ENCODE data around the gene SRGAP1.
A peak's percentile ranks its signal among the peaks of the same experiment; 100 is the strongest.
"Not testable (repeated sequence)": the region's sequence is repeated elsewhere in the genome, so short reads cannot be mapped to it uniquely, and the experiment has no call there.

SRGAP1 gene

DNA sequence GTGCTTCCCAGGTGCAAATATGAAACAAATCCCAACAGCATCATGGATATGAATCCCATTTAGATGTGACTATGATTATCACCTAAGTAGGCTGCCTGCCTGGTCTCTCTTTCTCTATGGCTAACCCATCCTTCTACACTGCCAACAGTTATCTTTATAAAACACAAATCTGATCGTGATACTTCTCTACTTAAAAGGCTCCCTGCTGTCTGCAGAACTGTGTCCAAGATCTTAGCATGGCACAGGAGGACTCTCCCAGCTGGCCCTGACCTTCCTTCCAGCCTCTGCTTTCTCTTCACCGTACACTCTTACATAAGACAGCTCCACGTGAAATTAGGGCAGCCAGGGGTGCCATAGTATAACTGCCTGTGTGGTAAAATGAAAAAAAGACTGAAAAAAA lies 3.5 kb upstream of the SRGAP1 start:
- DNase-seq: no peak

DNA sequence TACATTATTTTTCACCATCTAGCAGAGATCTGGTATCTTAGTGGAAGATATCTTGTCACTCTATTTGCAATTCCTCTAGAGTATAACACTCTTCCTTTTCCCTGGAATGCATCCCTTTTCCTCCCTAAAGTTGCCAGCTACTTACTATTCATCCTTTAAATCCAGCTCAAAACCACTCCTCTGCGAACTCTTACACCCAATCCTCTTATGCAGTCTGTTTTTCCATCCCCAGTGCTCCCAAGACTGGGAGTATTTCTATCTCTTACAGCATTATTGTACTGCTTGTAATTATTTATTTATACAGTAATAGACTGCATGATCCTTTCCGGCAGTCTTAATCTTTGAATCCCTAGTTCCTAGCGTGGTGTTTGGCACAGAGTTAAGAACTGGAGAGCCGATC lies 2.9 kb upstream of the SRGAP1 start:
- DNase-seq: no peak

DNA sequence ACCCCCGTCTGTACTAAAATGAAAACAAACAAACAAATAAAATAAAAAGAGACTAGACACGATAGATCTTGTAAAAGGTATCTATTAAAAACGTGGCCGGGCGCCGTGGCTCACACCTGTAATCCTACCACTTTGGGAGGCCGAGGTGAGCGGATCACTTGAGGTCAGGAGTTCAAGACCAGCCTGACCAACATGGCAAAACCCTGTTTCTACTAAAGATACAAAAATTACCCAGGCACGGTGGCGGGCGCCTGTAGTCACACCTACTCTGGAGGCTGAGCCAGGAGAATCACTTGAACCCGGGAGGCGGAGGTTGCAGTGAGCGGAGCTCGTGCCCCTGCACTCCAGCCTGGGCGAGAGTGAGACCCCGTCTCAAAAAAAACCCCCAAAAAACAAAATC lies 1.8 kb upstream of the SRGAP1 start:
- DNase-seq: not testable (repeated sequence)

DNA sequence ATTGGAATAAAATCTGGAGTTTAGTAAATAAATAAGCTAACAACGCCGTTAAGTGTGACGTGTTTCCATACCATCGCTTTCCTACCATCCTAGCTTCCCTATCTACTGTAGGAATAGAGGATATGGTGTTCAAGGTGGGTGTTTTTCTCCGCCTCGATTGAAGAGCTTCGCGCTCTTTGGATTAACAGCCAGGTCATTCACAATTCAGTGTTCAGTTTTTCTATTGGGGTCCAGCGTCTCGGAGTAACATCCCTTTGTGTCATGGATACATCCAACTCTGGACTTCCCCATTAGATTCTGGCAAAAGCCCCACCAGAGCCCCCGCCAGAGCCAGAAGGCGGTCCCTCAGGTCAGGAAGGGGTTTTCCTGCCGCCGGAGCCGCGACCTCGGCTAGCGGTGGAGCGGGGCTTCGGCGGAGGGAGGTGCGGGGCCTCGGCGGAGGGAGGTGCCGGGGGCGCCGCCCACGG lies 1.2 kb upstream of the SRGAP1 start:
- no peak for DNase-seq

DNA sequence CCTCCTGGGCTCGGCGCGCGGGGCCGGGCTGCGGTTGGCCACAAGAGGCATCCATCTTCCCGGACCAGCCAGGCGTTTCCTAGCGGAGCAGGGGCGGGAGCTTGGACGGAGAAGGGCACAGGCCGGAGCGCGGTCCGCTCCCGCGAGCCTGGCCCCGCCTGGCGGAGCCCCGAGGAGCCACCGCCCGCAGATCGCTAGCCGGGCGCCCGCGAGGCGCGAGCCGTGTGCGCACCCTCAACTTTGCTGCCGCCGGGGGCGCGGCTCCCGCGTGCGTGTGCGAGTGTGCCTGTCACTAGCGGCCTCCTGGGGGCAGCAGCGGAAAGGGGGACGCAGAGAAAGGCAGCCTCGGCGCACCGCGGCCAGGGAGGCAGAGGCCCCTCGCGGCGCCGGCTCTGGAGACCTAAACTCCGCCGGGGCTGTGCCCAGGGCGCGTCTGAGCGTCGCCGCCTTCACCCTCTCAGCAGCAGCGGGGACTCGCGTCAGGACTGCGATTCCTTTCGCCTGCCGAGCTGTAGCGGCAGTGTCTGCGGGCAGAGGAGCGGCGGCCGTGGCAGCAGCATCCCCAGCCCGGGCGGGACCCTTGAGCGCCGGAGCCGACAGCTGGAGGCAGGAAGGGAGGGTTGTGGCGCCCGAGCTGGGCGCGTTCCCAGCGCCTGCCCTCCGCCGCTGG lies 644 bp upstream of the SRGAP1 start:
- DNase-seq: peak; percentile 90

DNA sequence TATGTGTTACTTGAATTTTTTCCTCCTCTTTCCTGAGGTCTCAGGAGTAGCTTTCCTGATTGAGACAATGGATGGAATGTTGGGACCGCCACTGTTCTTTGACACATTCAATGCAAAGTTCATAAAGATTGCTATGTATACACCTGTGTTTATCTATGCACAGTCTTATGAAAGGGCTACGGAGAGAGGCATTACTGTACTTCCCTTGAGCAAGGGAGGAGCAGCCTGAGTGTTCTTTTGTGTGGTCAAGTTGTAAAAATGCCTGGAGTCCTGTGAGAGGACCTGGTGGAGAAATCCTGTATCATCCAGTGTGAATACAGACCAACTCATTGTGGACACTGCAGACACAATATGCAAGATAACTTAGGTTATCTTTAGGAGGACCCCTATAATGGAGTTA lies 1.2 kb downstream of the SRGAP1 start:
- DNase-seq: no peak

DNA sequence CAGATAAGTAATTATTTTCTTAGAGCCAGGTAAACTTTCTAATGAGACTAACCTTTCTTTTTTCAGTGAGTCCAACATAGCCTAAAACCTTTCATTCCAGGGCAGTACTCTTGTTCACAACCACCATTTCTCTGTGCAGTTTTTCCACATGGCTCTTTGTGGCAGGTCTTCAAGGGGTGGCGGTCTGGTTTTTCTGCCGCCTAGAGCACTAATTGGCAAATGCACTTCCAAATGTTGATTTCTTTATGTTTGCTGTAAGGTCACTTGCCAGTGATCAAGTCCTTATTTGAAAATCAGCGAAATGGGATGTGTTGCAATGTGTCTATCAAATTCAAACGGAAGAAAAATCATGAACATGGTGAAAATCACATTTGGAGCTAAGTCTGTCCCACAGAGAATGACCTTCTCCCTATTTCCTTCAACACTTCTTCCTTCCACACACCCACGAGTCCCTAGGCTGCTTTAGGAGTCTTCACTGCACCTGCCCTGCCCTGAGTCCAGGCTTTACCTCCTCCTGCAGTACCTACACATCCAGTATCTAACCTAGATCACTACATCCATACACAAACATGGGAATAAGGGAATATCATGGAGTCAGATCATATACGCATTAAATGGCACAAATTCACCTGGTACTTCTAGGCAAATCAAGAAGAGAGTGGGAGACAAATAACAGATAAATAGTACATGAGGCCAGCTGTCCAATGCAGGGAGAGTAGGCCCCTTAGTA lies 1.9 kb downstream of the SRGAP1 start:
- no peak for DNase-seq

DNA sequence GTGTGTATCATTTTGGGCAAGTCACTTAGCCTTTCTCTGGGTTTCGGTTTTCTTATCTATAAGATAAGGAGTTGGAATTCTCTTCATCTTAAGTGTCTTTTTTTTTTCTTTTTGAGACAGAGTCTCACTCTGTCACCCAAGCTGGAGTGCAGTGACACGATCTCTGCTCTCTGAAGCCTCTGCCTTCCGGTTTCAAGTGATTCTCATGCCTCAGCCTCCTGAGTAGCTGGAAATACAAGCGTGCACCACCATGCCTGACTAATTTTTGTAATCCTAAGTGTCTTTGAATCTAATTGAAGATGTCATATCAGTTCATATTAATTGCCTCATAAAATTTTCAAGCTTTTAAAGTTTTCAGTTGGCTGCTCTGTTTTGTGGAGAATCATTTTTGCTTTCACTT lies 4.0 kb downstream of the SRGAP1 start:
- DNase-seq: no peak

DNA sequence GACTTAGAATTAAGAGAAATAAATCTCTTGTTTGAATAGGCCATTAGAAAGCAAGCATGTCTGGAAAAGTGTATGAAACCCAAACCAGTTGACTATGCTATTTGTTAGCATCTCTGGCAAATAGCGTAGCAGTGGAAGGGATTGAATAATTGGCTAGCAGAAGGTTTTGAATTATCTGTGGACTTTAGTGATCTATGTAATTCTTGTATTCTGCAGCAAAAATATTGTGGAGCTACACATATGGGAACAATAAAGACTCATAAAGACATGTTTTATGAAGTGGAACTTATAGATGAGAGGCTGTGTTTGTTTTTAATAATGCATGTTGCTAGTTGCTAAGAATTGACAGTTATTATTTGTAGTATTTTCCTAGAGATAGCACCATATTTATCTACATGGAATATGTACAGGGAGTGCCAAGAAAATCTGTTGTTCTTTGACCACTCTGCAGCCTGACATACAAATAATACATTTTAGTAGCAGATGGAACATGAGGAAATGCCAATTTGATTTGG lies 4.7 kb downstream of the SRGAP1 start:
- no peak for DNase-seq

DNA sequence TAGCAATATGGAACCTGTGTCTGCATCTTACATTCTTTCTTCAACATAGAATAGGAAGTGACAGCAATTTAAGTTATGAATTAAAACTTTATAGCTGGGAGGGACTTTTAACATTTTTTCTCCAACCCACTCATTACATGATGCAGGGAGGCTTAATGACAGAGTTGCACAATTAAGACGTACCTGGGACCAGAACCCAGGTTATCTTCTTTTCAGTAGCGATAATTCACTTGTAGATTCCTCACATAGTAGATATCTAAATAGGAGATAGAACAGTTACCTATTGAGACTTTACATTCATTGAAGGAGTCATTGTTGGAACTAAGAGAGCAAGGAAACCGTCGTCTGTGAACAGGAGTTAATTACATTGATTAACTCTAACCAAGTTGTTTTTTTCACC lies 5.1 kb downstream of the SRGAP1 start:
- no peak for DNase-seq

DNA sequence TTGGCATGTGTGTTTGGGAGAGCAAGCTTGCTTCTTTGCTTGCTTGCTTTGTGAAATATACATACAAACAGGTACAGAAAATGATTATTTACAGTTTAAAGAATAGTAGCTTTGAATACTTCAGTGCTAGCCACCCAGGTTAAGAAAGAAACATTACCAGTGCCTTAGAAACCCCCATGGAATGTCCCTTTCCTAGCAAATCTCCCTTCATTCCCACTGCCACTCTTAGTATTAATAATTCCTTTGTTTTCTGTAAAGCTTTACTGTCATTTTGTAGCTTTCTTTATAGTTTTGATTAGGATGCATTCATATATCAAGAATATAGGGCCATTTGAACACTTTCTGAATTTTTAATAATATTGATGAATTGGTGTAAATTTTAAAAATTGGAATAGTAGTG lies 9.5 kb downstream of the SRGAP1 start:
- no peak for DNase-seq

DNA sequence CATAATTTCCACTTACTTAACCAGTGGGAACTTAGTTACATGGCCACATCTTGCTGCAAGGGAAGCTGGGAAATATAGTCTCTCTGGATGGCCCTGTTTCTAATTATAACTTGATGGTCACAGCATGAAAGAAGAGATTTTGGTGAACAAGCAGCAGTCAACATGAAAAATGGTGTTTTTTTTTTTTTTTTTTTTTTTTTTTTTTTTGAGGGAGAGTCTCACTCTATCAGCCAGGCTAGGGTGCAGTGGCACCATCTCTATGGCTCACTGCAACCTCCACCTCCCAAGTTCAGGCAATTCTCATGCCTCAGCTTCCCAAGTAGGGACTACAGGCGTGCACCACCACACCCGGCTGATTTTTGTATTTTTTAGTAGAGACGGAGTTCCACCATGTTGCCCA lies 10.8 kb downstream of the SRGAP1 start:
- DNase-seq: no peak

DNA sequence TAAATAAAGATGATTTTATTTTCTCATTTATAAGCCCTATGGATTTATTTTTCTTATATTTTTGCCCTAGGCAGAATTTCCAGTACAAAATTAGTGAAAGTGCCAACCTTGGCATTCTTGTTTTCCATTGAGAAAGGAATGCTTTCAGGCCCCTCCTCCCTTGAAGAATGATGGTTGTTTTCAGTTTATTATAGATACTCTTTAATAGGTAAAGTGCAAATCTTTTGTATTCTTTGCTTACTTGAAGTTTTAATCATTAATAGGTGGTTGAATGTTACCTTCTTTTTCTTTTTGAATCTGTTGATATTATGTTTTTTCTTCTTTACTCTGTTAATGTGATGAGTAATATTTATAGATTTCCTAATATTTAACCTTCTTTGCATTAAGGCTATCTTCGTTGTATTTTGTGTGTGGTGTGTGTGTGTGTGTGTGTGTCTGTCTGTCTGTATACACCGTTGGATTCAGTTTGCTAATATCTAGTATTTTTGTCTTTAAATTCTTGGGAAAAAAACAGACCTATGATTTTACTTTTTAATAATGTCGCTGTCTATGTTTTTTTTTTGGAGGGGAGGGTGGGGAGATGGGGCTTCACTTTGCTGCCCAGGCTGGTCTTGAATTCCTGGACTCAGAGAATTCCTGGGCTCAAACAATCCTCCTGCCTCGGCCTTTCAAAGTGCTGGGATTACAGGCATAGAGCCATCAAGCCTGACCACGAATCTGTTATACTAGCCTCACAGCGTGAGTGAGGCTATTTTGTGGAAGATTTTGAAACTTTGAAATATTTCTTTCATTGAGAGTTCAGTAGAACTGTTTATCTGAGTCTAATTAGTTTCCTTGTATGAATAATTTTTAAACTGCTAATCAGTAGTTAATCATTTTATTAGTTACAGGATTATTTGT lies 13.5 kb downstream of the SRGAP1 start:
- DNase-seq: no peak

DNA sequence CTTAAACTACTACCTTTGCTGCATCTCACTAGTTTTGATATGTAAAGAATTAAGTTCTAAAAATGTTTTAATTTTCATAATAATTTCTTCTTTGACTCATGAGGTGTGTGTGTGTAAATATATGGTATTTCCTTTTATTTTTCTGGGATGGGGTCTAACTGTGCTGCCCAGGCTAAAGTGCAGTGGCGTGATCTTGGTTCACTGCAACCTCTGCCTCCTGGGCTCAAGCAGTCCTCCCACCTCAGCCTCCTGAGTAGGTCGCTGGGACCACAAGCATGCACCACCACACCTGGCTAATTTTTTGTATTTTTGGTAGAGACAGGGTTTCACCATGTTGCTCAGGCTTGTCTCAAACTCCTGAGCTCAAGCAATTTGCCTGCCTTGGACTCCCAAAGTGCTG lies 15.4 kb downstream of the SRGAP1 start:
- not testable (repeated sequence) for DNase-seq

DNA sequence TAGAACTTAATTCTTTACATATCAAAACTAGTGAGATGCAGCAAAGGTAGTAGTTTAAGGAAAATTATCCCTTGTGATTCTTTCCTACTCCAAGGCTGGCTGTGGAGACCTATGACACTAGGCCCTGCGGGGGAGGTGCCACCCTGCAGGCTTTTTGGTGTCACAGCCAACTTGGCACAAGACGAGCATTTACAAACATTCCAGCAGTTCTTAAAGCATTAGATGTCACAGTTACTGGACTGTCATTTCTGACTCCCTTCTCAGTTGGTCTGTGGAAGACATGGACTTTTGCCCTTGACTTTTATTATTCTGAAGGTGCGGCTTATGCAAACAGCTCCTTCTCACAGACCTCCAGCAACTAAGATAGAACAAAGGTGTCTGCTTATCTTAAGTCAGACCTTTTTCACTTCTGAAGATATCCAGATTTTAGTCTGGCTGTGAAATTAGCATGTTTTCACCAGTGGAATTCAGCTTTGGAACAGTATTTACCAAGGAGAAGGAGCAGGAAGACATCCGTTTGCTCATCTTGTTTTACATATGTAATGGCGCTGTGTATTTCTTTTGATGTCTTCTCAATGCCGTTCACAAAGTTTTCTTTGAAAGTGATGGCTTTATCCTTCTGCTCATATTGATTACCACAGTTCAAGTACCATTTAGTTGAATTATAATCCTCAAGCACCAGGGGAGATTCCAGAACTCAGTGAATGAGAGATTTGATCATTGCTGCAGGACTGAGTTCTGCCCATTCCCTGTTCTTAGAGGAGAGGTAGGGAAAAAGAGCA lies 17.9 kb downstream of the SRGAP1 start:
- no peak for DNase-seq

DNA sequence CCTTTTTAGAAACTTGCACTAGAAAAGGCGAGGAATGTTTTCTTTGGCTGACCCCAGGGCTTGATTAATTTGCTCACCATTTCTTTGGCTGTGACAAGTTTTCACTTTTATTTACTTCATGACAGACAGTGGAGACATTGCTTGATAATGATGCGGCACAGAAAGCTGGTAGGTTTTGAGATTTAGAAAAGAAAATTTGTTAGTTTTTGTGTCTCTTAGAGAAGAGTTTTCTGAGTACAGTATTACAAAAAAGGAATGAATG lies 18.4 kb downstream of the SRGAP1 start:
- DNase-seq: no peak

DNA sequence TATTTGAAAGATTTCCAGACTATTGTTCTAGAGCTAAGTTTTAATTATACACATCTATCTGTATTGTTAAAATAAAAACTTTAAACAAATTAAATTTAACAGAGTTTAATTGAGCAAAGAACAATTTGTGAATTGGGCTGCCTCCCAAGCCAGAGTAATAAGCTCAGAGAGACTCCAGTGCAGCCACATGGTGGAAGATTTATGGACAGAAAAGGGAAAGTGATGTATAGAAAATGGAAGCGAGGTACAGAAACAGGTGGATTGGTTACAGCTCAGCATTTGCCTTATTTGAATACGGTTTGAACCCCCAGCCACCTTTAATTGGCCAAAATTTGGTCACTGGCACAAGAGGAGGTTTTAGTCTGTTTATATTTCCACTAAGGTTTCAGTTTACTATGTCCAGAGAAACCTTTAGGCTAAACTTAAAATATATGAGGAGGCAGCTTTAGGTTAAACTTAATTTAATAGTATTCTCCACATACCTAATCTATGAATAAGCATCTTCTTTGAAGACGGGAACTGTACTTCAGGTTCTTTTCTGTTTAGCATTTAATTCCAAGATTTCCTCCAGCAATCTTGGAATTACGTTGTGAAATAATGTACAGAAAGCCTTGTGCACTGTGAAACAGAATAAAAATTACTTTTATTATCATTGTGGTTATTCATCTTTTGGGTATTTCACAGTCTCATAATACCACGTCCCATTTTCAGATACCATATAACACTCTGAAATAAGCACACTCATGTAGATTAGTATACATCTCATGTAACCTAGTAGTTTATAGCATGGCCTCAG lies 19.4 kb downstream of the SRGAP1 start:
- DNase-seq: no peak

DNA sequence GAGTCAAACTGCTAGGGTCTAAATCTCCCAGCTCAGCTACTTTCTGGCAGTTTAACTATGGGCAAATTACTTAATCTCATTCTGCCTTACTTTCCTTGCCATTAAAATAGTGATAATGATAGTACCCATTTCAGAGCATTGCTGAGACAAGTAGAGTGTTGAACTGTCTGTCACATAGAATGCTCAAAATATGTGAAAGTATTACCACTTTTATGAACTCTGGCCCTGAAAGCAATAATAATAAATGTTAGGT lies 19.9 kb downstream of the SRGAP1 start:
- no peak for DNase-seq

DNA sequence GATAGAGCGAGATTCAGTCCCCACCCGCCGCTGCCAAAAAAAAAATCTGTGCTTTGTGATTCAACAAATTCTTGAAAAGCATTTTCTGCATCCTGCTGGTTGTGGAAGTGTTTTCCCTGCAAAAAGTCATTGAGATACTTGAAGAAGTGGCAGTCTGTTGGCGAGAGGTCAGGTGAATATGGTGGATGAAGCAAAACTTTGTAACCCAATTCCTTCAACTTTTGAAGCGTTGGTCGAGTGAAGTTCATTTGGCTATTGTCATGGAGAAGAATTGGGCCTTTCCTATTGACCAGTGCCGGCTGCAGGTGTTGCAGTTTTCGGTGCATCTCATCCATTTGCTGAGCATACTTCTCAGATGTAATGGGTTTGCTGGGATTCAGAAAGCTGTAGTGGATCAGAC lies 20.9 kb downstream of the SRGAP1 start:
- DNase-seq: no peak

DNA sequence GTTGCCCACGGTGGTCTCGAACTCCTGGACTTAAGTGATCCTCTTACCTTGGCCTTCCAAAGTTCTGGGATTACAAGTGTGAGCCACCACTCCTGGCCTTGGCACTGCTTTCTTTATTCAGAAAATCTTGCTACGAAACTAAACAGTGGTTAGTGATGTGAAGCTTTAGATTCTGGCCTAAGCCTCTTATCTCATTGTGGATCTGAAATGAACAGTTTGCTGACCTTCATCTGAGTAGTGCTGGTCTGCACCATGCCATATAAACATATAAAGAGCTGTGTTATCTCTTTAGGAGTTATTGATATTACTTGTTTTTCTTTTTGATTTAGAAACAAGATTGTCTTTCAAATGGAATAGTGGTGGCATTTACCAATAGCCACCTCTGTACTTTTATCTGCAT lies 22.6 kb downstream of the SRGAP1 start:
- DNase-seq: no peak

DNA sequence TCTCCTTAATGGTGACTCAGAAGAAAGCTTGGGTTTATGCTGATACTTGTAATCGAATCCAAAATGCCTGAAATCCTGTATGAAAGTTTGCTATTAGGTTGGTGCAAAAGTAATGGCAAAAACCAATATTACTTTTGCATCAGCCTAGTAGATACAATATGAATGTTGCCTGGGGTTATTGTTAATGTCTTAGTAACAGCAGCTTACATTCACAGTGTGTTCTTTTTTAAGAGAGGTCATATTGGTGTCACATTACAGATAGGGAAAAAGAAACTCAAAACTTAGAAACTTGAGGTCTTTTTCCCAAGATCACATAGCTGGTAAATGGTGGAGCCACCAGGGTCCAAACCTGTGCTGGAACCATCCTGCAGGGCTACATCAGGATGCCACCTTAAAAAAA lies 25.2 kb downstream of the SRGAP1 start:
- DNase-seq: no peak

DNA sequence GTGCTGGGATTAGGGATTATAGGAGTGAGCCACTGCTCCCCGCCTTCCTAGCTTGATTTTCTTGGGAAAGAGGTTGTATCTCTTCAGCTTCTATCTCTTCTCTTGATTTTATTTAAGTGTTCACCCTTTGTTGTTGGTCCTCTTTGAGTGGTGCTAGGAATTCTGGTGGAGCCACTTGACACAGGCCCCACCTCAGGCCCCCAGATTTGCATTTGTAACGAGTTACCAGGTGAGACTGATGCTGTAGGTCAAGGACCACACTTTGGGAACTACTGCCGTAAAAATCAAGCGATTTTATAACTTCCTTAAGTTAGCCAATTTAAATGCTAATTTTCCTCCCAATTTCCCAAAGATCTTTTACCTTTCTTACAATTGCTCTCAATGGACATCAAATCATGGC lies 26.3 kb downstream of the SRGAP1 start:
- no peak for DNase-seq
